Head of caudate nucleus (tissue), 42 donors: ENCODE data around the gene CYTH4.
"Not testable (repeated sequence)": the region's sequence is repeated elsewhere in the genome, so short reads cannot be mapped to it uniquely, and the experiment has no call there.

ENCODE experiments used
- DNase-seq, 42 donors: peaks; one replicate each; pipeline versions ENCODE4 v3.0.0 to v3.0.0-alpha.2; 2020 to 2021; ENCODE audit warnings: mixed read lengths in 7 of 42
- intact Hi-C: fragments of 100-400 bp; cut with DNase I; formaldehyde crosslinking; loops from one replicate; pipeline ENCODE4 v1.15.0; 2022

CYTH4 gene

DNA sequence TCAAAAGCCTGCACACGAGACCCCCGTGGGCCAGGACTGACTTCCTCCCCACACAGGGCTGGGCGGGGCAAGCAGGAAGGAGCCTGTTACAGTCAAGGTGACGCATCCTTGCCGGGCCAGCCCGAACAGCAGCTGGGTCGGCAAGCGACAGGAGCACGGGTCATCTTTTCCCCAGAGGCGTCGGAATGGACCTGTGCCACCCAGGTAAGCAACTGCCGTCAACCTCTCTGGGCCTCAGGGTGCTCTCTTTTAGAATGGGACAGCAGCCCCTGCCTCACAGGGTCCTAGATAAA is at the start of gene CYTH4:
TSS of gene CYTH4 (plus strand) at position 124 of the 293 bp plus-strand sequence. CDS start at position 186, 62 bp downstream.
- intact Hi-C loops, result no loop called here
- DNase-seq, result peak in 29 of 42 donors; percentile 8 to 74 (median 34)

DNA sequence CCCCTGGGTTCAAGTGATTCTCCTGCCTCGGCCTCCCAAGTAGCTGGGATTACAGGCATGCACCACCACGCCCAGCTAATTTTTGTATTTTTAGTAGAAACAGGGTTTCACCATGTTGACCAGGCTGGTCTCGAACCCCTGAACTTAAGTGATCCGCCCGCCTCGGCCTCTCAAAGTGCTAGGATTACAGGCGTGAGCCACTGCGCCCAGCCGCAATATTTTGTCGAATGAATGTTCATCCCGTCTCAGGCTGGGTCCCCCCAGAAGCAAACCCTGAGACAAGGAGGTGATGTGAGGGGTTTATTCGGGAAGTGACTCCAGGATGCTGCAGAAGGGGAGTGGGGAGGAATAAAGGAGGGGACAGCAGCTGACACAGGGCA is 48.9 kb upstream of the CYTH4 start:
- intact Hi-C loops, DNase-seq: not testable (repeated sequence)

DNA sequence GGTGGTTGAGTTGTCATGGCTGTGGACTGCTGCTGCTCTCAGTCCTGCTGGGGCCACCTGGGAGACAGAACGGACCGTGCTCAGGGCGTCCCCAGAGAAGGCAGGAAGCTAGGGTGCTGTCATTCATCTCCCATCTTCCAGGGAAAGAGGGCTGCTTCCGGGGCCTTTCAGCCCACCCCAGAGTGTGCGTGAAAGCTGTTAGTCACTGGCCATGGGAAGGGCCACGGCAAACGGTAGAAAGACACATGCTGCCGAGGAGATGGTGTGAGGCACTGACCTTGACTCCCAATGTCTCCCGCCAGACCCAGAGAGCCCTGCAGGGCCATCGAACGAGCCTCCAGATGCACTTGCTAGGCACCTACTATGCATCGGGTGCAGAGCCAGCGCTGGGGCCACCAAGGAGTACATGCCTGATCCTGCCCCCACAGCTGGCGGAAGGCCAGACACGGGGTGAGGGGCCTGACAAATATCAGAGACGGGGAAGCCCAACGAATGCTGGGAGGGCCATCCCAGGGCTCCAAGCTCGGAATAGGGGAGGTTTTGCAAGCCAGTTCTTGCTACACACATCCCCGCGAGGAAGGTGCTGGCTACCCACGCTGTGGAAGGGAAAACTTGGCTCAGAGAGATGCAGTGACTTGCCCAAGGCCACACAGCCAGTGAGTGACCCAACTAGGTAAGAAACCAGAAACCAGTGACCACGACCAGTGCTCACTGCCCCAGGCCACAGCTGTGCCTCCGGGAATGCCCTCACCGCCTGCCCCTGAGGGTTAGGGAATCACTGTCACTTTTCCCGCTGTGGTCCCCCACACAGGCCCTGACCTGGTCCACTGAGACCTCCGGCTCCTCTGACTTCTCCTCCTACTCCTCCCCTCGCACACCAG is 48.3 kb upstream of the CYTH4 start:
- intact Hi-C loops, result no loop called here
- DNase-seq, result no peak

DNA sequence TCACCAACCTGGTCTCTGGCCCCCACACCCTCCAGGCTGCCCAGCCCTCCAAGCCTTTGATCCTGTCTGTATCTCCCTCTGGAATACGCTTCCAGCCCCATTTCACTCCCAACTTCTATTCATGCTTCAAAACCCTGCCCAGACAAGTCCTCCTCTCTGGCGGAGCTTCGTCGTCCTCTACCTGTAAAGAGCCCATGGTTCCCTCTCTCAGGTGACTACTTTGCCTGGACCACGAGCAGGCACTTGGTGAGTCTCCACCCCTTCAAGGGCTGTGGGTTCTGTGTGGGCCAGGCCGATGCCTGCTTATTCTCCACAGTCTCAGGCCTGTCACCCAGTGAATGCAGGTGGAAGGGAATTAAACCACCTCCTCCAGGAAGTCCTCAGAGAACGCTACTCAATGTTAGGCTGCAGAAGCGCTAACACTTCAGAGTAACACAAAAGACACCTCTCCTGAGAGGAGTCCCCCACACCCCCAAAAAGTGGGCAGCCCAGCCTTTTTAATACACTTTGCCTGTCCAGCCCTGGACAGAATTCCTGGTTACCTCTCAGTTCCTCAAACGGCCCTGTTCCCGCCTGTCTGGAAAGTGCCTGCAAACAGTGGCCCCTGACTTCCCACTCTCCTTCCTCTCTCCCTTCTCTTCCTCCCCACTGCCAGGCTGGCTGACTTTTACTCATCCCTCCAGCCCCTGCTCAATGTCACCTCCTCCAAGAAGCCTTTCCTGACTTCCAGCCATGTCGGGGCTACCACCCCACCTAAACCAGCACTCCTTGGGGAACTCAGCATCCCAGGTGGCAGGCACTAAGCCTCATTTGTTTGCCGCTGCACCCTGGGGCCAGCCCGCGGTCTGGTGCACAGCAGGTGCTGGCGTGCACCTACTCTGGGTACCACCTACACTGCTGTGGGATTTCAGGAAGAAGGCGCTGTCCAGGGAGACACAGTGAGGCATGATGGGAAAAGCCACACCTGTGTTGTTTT is 47.3 kb upstream of the CYTH4 start:
- intact Hi-C loops, result no loop called here
- DNase-seq, result no peak

DNA sequence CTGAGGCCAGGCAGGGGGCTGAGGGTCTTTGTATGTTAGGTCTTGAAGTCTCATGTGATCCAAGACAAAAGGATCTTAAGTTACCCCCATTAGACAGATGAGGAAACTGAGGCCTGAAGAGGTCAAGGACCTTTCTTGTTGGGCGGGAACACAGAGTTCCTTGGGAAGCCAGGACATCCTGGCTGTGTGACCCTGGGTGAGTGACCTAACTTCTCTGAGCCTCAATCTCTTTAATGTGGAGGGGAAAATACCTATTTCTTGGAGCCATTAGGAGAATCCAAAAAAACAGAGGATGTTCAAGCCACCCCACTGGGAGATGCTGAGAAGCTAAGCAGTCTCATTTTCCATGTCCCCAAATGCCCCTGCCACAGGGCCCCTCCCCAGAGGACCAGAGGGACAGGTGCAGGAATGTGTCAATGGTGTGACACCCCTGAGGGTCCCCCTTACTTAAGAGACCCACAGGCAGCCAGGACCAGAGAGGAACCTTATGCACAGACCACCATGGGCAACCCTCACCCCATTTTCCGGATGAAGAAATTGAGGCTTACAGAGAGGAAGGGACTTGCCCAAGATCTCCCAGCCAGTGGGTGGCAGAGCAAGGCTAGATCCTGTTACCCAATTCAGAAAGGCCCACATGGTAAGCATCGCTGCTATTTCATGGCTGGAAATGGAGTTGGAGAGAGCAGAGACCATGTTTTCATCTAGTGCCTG is 46.3 kb upstream of the CYTH4 start:
- intact Hi-C loops, result no loop called here
- DNase-seq, result no peak

DNA sequence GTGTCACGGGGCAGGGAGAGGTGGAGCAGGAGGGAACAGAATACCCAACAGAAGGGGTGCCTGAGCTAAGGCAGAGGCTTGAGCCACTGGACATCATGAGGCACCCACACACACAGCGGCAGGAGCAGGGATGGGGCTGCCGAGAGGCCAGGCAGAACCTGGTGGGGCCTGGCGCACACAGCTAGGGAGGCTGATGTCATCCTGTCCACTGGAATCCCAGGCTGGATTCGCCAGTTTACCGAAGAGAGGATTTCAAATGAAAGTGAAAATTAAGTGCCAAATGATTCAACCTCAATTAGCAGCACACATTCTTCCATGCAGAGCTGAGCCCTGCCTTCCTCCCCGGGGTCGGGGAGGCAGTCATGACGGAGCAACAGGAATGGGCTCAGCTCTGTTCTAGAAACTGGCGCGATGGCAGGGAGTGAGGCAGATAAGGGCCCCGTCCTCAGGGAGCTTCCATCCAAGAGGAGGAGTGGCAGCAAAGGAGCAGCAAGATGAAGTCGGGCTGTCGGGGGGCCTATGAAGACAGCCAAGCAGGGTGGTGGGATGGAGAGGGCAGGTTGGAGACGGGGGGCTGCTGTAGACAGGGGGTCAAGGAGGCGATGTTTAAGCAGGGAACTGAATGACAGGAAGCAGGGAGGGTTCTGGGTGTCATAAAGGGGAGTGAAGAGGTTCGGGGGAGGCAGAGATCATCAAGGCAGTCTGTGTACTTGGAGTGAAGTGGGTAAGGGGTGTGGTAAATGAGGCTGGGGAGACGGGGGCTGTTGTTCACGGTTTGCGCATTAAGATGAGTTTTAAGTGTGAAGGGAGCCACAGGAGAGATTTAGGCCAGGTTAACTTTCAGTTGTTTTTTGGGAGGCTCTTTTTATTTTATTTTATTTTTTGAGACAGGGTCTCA is 44.7 kb upstream of the CYTH4 start:
- DNase-seq, result no peak
- intact Hi-C loops, result no loop called here

GRCh38 chr22:37239336-37240239 is 42.7 kb upstream of the CYTH4 start:
- intact Hi-C loops, result no loop called here
- no peak for DNase-seq

DNA sequence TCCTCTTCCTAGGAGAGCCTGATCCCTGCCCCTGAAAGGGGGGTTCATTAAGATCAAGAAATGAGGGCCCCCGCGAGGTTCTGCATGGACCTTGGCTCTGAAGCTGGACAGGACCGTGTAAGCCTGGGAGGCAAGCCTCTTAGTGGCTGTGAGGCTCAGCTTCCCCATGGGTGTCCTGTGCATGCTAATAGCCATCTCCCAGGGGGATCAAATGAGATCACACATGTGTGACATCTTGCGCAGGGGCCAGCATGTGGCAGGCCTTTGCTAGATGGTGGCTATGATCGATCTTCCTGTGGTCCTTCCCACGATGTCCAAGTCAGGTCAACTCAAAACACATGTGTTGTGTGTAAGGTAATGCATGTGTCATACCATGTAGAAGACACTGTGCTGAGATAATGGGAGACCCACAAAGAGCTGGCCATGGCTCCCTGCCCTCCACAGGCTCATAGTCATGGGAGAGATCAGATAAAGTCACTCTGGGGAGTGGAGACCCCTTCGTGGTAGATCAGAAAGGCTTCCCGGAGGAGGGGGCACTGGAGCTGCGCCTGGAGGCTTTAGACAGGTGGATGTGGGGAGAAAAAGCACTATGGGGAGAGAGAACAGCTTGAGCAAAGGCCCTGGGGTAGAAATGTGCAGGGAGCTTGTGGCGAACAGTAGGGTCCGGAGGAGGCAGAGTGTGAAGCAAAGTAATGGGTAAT is 41.9 kb upstream of the CYTH4 start:
- intact Hi-C loops, result no loop called here

GRCh38 chr22:37240941-37241320 is 41.4 kb upstream of the CYTH4 start:
- DNase-seq, result no peak
- intact Hi-C loops, result no loop called here

More for the DNA sequence above, 41.9 kb upstream of the CYTH4 start:
- DNase-seq, result no peak

GRCh38 chr22:37241351-37242142 is 40.8 kb upstream of the CYTH4 start:
- intact Hi-C loops, result no loop called here
- DNase-seq, result no peak

DNA sequence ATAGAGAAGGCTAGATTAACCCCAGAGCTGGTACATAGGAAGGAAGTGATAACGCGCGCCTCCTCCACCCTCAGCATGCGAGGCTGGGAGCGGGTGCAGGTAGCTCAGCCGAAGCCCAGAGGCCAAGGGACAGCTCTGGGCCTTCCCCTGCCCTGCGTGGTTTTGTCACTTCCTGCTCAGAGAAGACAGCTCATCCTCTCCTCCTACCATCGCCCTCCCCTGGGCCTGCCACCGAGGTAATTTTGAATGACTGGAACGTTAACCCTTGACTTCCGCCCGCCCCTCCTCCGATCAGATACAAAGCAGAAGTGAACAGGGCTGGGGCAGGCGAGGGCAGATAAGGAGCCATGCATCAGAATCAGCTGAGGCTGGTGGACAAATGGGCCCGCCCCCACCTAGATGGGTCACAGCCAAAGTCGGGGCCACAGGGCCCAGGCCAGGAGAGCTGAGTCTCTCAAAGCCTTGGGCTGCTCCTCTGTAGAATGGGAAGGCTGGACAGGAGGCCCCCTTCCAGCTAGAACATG is 39.9 kb upstream of the CYTH4 start:
- intact Hi-C loops, result no loop called here
- DNase-seq, result peak in 20 of 42 donors; percentile 11 to 69 (median 39)

- DNase-seq, result no peak
Observed at GRCh38 chr22:37243402-37244113, 38.8 kb upstream of the CYTH4 start.

DNA sequence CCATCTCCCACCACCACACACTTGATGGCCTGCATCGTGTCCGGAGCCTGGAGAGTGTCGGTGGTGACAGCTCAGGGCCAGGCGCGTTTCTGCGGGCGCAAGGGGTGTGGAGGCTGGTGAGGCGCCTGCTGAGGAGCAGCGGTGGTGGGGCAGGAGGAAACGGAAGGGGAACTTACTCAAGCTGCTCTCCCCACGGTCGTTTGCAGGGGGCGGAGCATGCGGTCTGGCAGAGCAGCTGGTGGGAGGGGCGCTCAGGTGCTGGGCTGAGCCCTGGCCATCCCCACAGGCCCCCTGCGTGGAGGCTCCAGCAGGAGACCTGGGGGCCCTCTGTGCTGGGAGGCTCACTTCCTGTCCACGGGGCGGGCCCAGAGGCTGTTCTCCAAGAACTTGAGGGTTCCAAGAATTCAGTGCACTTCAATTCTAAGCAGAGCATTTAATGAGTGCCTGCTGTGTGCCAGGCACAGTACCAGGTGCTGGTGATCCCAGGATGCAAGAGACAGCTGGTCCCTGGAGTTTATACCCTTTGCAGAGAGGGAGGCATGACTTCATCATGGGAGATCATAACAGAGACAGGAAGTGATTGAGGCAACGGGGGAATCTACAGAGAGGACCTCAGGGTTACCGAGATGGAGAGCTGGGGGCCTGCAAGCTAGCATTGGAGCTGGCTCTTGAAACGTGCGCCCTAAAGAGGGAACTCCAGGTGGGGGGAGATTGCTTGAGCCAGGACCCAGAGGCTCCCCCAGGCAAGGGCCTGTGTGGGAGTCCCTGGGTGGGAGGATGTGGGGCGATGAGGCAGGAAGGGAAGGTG is 38.0 kb upstream of the CYTH4 start, which contains the start of gene RAC2:
TSS of gene RAC2 (minus strand) at position 156 of the 808 bp plus-strand sequence. CDS start at position 35, 121 bp downstream.
- intact Hi-C loops, result no loop called here
- peak in 37 of 42 donors; percentile 10 to 63 (median 43) for DNase-seq

More at GRCh38 chr22:37243402-37244113, 38.8 kb upstream of the CYTH4 start:
- intact Hi-C loops, result no loop called here
